Suprapubic skin (tissue), 3 donors: Measurements from ENCODE around the gene REN.

ENCODE experiments used
- EP300 ChIP-seq: sonication (generic); formaldehyde crosslinking; IDR thresholded peaks from one replicate; pipeline ENCODE4 v1.6.1; 2017; ENCODE audit warnings: antibody characterized with exemption
- TF ChIP-seq, protein P1 (sequence below), 2 donors: fragments of 200-600 bp in 1 of 2; fragments of 450-650 bp in 1 of 2; sonication (generic) in 1 of 2; IDR thresholded peaks; one replicate each; pipeline ENCODE4 v1.5.1; 2016 to 2019; ENCODE audit warnings: antibody characterized with exemption in 2 of 2, mild to moderate bottlenecking in 1 of 2, moderate library complexity in 1 of 2

GRCh38 chr1:204192589-204193352 is 26.6 kb upstream of the REN start:
- TF ChIP-seq, protein P1, sequence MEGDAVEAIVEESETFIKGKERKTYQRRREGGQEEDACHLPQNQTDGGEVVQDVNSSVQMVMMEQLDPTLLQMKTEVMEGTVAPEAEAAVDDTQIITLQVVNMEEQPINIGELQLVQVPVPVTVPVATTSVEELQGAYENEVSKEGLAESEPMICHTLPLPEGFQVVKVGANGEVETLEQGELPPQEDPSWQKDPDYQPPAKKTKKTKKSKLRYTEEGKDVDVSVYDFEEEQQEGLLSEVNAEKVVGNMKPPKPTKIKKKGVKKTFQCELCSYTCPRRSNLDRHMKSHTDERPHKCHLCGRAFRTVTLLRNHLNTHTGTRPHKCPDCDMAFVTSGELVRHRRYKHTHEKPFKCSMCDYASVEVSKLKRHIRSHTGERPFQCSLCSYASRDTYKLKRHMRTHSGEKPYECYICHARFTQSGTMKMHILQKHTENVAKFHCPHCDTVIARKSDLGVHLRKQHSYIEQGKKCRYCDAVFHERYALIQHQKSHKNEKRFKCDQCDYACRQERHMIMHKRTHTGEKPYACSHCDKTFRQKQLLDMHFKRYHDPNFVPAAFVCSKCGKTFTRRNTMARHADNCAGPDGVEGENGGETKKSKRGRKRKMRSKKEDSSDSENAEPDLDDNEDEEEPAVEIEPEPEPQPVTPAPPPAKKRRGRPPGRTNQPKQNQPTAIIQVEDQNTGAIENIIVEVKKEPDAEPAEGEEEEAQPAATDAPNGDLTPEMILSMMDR (IDR thresholded peaks at IDR 0.05), result no peak
- TF ChIP-seq EP300, result no peak
